GM23248 (cell line): Measurements from ENCODE around the gene MAML3. TPM values are rescaled to one million over a fixed set of nuclear protein-coding genes. Genes with fewer than 3 reads are reported as not detected.

Source experiments
- DNase-seq: peaks from one replicate; pipeline ENCODE4 v3.0.0-alpha.2; 2015
- H2AFZ ChIP-seq: fragments of 200-600 bp; sonication (generic); 2 replicates; pipeline ENCODE4 v1.6.1; 2016; ENCODE audit warnings: antibody characterized with exemption
- H3F3A ChIP-seq: fragments of 200-600 bp; sonication (generic); 2 replicates; pipeline ENCODE4 v1.6.1; 2016; ENCODE audit warnings: mild to moderate bottlenecking, antibody characterized with exemption, mixed run types; ENCODE audit not compliant: insufficient read depth
- H3K27ac ChIP-seq: fragments of 200-600 bp; sonication (generic); 2 replicates; pipeline ENCODE4 v1.5.1; 2016; ENCODE audit warnings: mild to moderate bottlenecking
- H3K27me3 ChIP-seq: fragments of 200-600 bp; sonication (generic); replicated peaks from 2 replicates; pipeline ENCODE4 v1.6.1; 2016; ENCODE audit warnings: mild to moderate bottlenecking; ENCODE audit not compliant: insufficient read depth
- H3K36me3 ChIP-seq: fragments of 200-600 bp; sonication (generic); 2 replicates; pipeline ENCODE4 v1.6.1; 2016; ENCODE audit warnings: low read depth, mild to moderate bottlenecking
- H3K4me1 ChIP-seq: fragments of 200-600 bp; sonication (generic); 2 replicates; pipeline ENCODE4 v1.6.1; 2016; ENCODE audit warnings: mild to moderate bottlenecking; ENCODE audit not compliant: insufficient read depth
- H3K4me2 ChIP-seq: fragments of 200-600 bp; sonication (generic); one replicate; pipeline ENCODE4 v1.6.1; 2016; ENCODE audit warnings: mild to moderate bottlenecking; ENCODE audit not compliant: unreplicated experiment
- H3K4me3 ChIP-seq: fragments of 200-600 bp; sonication (generic); 2 replicates; pipeline ENCODE4 v1.5.1; 2016; ENCODE audit warnings: mild to moderate bottlenecking
- H3K79me2 ChIP-seq: fragments of 200-600 bp; sonication (generic); 2 replicates; pipeline ENCODE4 v1.6.1; 2016; ENCODE audit warnings: mild to moderate bottlenecking; ENCODE audit not compliant: insufficient read depth
- H3K9ac ChIP-seq: fragments of 200-600 bp; sonication (generic); 2 replicates; pipeline ENCODE4 v1.6.1; 2016; ENCODE audit warnings: mild to moderate bottlenecking
- H3K9me2 ChIP-seq: fragments of 200-600 bp; sonication (generic); 2 replicates; pipeline ENCODE4 v1.6.1; 2016; ENCODE audit warnings: mixed run types, mild to moderate bottlenecking, moderate library complexity; ENCODE audit not compliant: insufficient read depth
- H3K9me3 ChIP-seq: fragments of 200-600 bp; sonication (generic); one replicate; pipeline ENCODE4 v1.6.1; 2017; ENCODE audit warnings: low read depth
- H4K20me1 ChIP-seq: fragments of 200-600 bp; sonication (generic); 2 replicates; pipeline ENCODE4 v1.6.0; 2016; ENCODE audit not compliant: insufficient read depth
- EZH2 ChIP-seq: fragments of 200-600 bp; sonication (generic); IDR thresholded peaks from 2 replicates; pipeline ENCODE4 v1.6.1; 2018; ENCODE audit warnings: antibody characterized with exemption, mild to moderate bottlenecking; ENCODE audit not compliant: insufficient read depth, poor library complexity, severe bottlenecking
- EZH2phosphoT487 ChIP-seq: fragments of 200-600 bp; sonication (generic); IDR thresholded peaks from 2 replicates; pipeline ENCODE4 v1.6.1; 2018; ENCODE audit warnings: antibody characterized with exemption, moderate library complexity, mild to moderate bottlenecking, low read depth; ENCODE audit not compliant: insufficient read depth
- WGBS, 2 experiments: methylation state at CpG; one replicate each; pipeline ENCODE4 v1.1.6; 2015 to 2017; ENCODE audit warnings: low lambda C conversion rate in 2 of 2, low coverage in 1 of 2; ENCODE audit errors: missing lambda C conversion rate in 2 of 2; 5-methylcytosine and 5-hydroxymethylcytosine counted together
- in situ Hi-C: fragments of 300-500 bp; cut with MboI; formaldehyde crosslinking; loops from 2 replicates; pipeline ENCODE4 v1.15.0; 2020
- polyA plus RNA-seq: library from polyadenylated mRNA; unstranded; fragments of >200 nt; fragmentation: Nextera tagmentation; extraction: Ambion mirVana; gene quantifications from 2 replicates; pipeline ENCODE4 v1.2.1, GENCODE V29; 2016
- total RNA-seq: library from RNA; depleted of rRNA; stranded (reverse); fragments of >200 nt; shearing (Covaris generic); gene quantifications from 2 replicates; pipeline ENCODE4 v1.2.3, GENCODE V29; 2014

The MAML3 gene
- total and polyA plus RNA-seq, 2 experiments from 2014 or later: 0.96 to 1.5 TPM

GRCh38 chr4:139851639-139852038, 302.3 kb downstream of the MAML3 start:
- no peaks in the 10 kb centered on the region for H4K20me1 ChIP-seq
- H3K27me3 ChIP-seq: no peaks in the 10 kb centered on the region
- H3K79me2 ChIP-seq: no peaks in the 10 kb centered on the region
- WGBS, 2 experiments: 86 to 90% methylated on average over 4 of the region's 4 CpGs
- in situ Hi-C loops: no loop called here
- no peak overlapping the region for H2AFZ ChIP-seq
- H3F3A ChIP-seq: no peaks in the 10 kb centered on the region
- H3K4me1 ChIP-seq: no peaks in the 10 kb centered on the region
- no peak for TF ChIP-seq EZH2phosphoT487
- no peak overlapping the region for H3K9ac ChIP-seq
- no peaks in the 10 kb centered on the region for H3K36me3 ChIP-seq
- no peak overlapping the region for H3K4me3 ChIP-seq
- no peaks in the 10 kb centered on the region for H3K9me2 ChIP-seq
- H3K4me2 ChIP-seq: no peak overlapping the region
- no peak for DNase-seq
- no peaks in the 10 kb centered on the region for H3K9me3 ChIP-seq
- H3K27ac ChIP-seq: no peak overlapping the region

DNA sequence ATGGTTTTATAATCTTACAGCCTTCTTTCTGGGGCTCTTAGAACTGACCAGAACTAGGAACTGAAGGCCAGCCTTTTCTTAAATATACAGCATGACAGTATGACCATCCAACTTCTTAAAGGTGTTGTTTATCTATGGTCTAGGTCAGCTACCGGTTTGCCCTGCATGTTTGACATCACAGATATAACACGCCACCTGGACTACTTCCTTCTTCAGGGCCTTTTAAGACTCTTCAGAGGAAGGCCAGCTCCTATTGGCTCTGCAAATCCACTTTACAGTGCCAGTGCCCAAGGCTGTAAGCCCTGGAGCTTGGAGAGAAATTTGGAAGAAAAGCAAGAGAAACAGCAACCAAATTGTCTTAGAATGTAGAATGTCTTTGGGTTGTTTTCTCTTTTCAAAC, 302.9 kb downstream of the MAML3 start:
- H3K9ac ChIP-seq: no peak overlapping the region
- no peak overlapping the region for H3K27ac ChIP-seq
- no peak overlapping the region for H3K4me2 ChIP-seq
- H3K4me3 ChIP-seq: no peak overlapping the region
- no peaks in the 10 kb centered on the region for H3K27me3 ChIP-seq
- in situ Hi-C loops: no loop called here
- no peak for TF ChIP-seq EZH2
- no peak for TF ChIP-seq EZH2phosphoT487
- no peak overlapping the region for H2AFZ ChIP-seq
- no peaks in the 10 kb centered on the region for H3K9me2 ChIP-seq
- no peaks in the 10 kb centered on the region for H4K20me1 ChIP-seq
- WGBS, 2 experiments: 80 to 87% methylated on average over 2 of the region's 2 CpGs
- no peaks in the 10 kb centered on the region for H3K36me3 ChIP-seq
- H3K79me2 ChIP-seq: no peaks in the 10 kb centered on the region
- no peaks in the 10 kb centered on the region for H3F3A ChIP-seq
- no peaks in the 10 kb centered on the region for H3K4me1 ChIP-seq
- no peaks in the 10 kb centered on the region for H3K9me3 ChIP-seq
- no peak for DNase-seq

DNA sequence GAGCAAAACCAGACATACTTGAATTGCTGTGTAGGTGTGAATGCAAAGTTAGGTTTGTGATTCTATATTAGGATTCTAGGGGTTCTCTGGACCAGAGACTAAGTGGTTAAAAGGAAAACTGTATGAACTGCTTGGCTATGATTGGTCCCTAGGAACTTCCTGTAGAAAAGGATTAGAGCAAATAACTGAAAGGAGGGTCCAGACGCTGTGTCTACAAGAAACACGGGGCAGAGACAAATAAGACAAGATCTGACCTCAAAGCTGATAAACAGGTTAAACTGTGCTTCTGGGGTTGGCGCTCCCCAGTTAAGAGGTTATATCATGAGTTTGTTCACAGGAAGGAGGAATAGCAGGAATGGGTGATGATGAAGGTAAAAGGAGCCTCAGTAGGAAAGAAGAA, 304.8 kb downstream of the MAML3 start:
- no peak for DNase-seq
- Histone ChIP-seq H3K36me3 (no peaks in the 10 kb centered on the region), H3K9me3 (no peaks in the 10 kb centered on the region), H3K27ac (no peak overlapping the region), H3K4me1 (no peaks in the 10 kb centered on the region), H3K9ac (no peak overlapping the region), H4K20me1 (no peaks in the 10 kb centered on the region), H3K9me2 (no peaks in the 10 kb centered on the region), H2AFZ (no peak overlapping the region), H3K4me3 (no peak overlapping the region), H3F3A (no peaks in the 10 kb centered on the region), H3K79me2 (no peaks in the 10 kb centered on the region), H3K4me2 (no peak overlapping the region), H3K27me3 (no peaks in the 10 kb centered on the region)
- 46 to 52% methylated on average over 3 of the region's 3 CpGs for WGBS, 2 experiments
- in situ Hi-C loops: no loop called here
- no peak for TF ChIP-seq EZH2phosphoT487
- TF ChIP-seq EZH2: no peak

DNA sequence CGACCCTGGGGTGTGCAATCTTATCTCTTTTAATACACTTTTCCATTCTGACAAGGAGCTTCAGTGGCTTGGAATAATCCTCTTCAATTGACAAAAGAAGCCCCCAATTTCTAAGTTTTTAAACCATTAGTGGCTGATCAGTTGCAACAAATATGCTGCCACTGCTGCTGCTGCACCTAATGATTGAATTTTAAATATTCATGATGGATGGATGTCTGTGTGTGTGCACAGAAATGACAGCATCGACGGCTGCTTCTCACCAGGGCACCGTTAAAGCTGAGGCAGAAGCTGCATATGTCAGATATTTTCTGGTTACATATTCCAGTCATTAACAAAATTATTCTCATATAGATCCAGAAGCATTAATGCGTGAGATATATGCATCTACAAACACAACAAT, 306.0 kb downstream of the MAML3 start:
- Histone ChIP-seq H3K4me3 (no peak overlapping the region), H4K20me1 (no peaks in the 10 kb centered on the region), H3K27ac (no peak overlapping the region), H3K9me3 (no peaks in the 10 kb centered on the region), H3K9ac (no peak overlapping the region), H2AFZ (no peak overlapping the region), H3F3A (no peaks in the 10 kb centered on the region), H3K79me2 (no peaks in the 10 kb centered on the region), H3K4me1 (no peaks in the 10 kb centered on the region), H3K9me2 (no peaks in the 10 kb centered on the region), H3K27me3 (no peaks in the 10 kb centered on the region), H3K36me3 (no peaks in the 10 kb centered on the region), H3K4me2 (no peak overlapping the region)
- no peak for DNase-seq
- TF ChIP-seq EZH2: no peak
- no peak for TF ChIP-seq EZH2phosphoT487
- in situ Hi-C loops: no loop called here
- 83 to 84% methylated on average over 5 of the region's 5 CpGs for WGBS, 2 experiments

DNA sequence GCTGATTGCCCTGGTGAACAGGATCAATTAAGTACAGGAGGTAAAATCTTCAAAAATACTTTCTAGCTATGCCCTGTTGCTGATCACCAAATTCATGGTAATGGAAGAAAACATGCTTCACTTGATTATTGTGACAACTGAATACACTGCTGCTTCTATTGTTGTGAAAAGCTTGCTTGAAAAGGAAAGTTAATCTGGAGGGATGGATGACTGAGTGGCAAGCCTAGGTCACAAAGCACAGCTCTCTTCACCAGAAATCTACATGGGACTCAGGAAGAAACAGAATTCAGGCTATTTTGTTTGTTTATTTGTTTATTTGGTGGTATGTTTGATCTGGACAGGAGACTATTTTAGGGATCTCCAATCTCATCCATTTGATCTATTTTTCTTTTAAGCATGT, 306.4 kb downstream of the MAML3 start:
- Histone ChIP-seq H3F3A (no peaks in the 10 kb centered on the region), H3K4me1 (no peaks in the 10 kb centered on the region), H3K4me2 (no peak overlapping the region), H3K9me3 (no peaks in the 10 kb centered on the region), H3K9me2 (no peaks in the 10 kb centered on the region), H3K79me2 (no peaks in the 10 kb centered on the region), H3K9ac (no peak overlapping the region), H4K20me1 (no peaks in the 10 kb centered on the region), H3K27ac (no peak overlapping the region), H2AFZ (no peak overlapping the region), H3K36me3 (no peaks in the 10 kb centered on the region), H3K27me3 (no peaks in the 10 kb centered on the region), H3K4me3 (no peak overlapping the region)
- in situ Hi-C loops: no loop called here
- DNase-seq: no peak
- no peak for TF ChIP-seq EZH2
- TF ChIP-seq EZH2phosphoT487: no peak
